H9 (cell line): ENCODE data around the gene IFI27. TPM values are rescaled to one million over a fixed set of nuclear protein-coding genes. Genes with fewer than 3 reads are reported as not detected.

Experiments
- DNase-seq: peaks from one replicate; pipeline ENCODE4 v3.0.0-alpha.2; 2017
- H2AFZ ChIP-seq: one replicate; pipeline ENCODE4 v1.6.1; 2013; ENCODE audit warnings: mild to moderate bottlenecking, low read length, control low read depth, moderate library complexity
- H2AK5ac ChIP-seq: 2 replicates; pipeline ENCODE4 v1.6.1; 2013; ENCODE audit warnings: low read length, control low read depth, mixed read lengths; ENCODE audit not compliant: insufficient read length
- H2BK120ac ChIP-seq: one replicate; pipeline ENCODE4 v1.6.1; 2013; ENCODE audit warnings: low read depth, mild to moderate bottlenecking, low read length, control low read depth, inconsistent platforms; ENCODE audit not compliant: poor library complexity, severe bottlenecking
- H2BK12ac ChIP-seq: 2 replicates; pipeline ENCODE4 v1.6.1; 2013; ENCODE audit warnings: low read length, control low read depth, mixed read lengths, low read depth; ENCODE audit not compliant: insufficient read length
- H2BK15ac ChIP-seq: 2 replicates; pipeline ENCODE4 v1.6.1; 2013; ENCODE audit warnings: low read depth, low read length, control low read depth
- H2BK20ac ChIP-seq: one replicate; pipeline ENCODE4 v1.6.1; 2013; ENCODE audit warnings: low read depth, mild to moderate bottlenecking, low read length, control low read depth, inconsistent platforms; ENCODE audit not compliant: poor library complexity, severe bottlenecking
- H2BK5ac ChIP-seq: 2 replicates; pipeline ENCODE4 v1.6.1; 2013; ENCODE audit warnings: low read length, control low read depth, mixed read lengths; ENCODE audit not compliant: insufficient read length
- H3K14ac ChIP-seq: 2 replicates; pipeline ENCODE4 v1.6.1; 2013; ENCODE audit warnings: low read length, control low read depth; ENCODE audit not compliant: insufficient read depth
- H3K18ac ChIP-seq: 2 replicates; pipeline ENCODE4 v1.6.1; 2013; ENCODE audit warnings: low read depth, mild to moderate bottlenecking, mixed read lengths, low read length, control low read depth; ENCODE audit not compliant: insufficient read length
- H3K23ac ChIP-seq: 2 replicates; pipeline ENCODE4 v1.6.1; 2013; ENCODE audit warnings: low read length, control low read depth, mixed read lengths, low read depth; ENCODE audit not compliant: insufficient read length
- H3K23me2 ChIP-seq: 2 replicates; pipeline ENCODE4 v1.6.1; 2013; ENCODE audit warnings: low read depth, mild to moderate bottlenecking, mixed read lengths, low read length, control low read depth; ENCODE audit not compliant: insufficient read length, poor library complexity, severe bottlenecking
- H3K27ac ChIP-seq: 2 replicates; pipeline ENCODE4 v1.5.1; 2013; ENCODE audit warnings: low read length, control low read depth, mixed read lengths, low read depth; ENCODE audit not compliant: insufficient read length
- H3K27me3 ChIP-seq: 2 replicates; pipeline ENCODE4 v1.6.1; 2013; ENCODE audit warnings: low read length, control low read depth, inconsistent platforms; ENCODE audit not compliant: insufficient read depth
- H3K4ac ChIP-seq: 2 replicates; pipeline ENCODE4 v1.6.1; 2013; ENCODE audit warnings: low read depth, mild to moderate bottlenecking, control low read depth, inconsistent platforms, low read length, moderate library complexity
- H3K4me1 ChIP-seq: 2 replicates; pipeline ENCODE4 v1.6.1; 2013; ENCODE audit warnings: low read length, control low read depth, inconsistent platforms; ENCODE audit not compliant: insufficient read depth
- H3K4me2 ChIP-seq: 2 replicates; pipeline ENCODE4 v1.6.1; 2013; ENCODE audit warnings: low read length, control low read depth, mixed read lengths; ENCODE audit not compliant: insufficient read length, insufficient read depth
- H3K56ac ChIP-seq: 2 replicates; pipeline ENCODE4 v1.6.1; 2013; ENCODE audit warnings: low read depth, mild to moderate bottlenecking, mixed read lengths, low read length, control low read depth; ENCODE audit not compliant: insufficient read length
- H3K79me1 ChIP-seq: 2 replicates; pipeline ENCODE4 v1.6.1; 2013; ENCODE audit warnings: low read depth, mild to moderate bottlenecking, moderate library complexity, low read length, control low read depth, inconsistent platforms; ENCODE audit not compliant: insufficient read depth, poor library complexity, severe bottlenecking
- H3K79me2 ChIP-seq: 2 replicates; pipeline ENCODE4 v1.6.1; 2013; ENCODE audit warnings: low read length, control low read depth, inconsistent platforms; ENCODE audit not compliant: insufficient read depth
- H3K9ac ChIP-seq: 2 replicates; pipeline ENCODE4 v1.6.1; 2013; ENCODE audit warnings: low read length, control low read depth, mixed read lengths; ENCODE audit not compliant: insufficient read length; ENCODE audit errors: extremely low read depth
- H3K9me3 ChIP-seq: one replicate; pipeline ENCODE4 v1.6.1; 2013; ENCODE audit warnings: low read depth, low read length, inconsistent platforms; ENCODE audit not compliant: control insufficient read depth
- H3T11ph ChIP-seq: one replicate; pipeline ENCODE4 v1.6.1; 2013; ENCODE audit warnings: mild to moderate bottlenecking, low read length, control low read depth, inconsistent platforms
- H4K20me1 ChIP-seq: one replicate; pipeline ENCODE4 v1.6.1; 2013; ENCODE audit not compliant: control insufficient read depth, insufficient read length, insufficient read depth
- H4K5ac ChIP-seq: 2 replicates; pipeline ENCODE4 v1.6.1; 2013; ENCODE audit warnings: low read depth, mild to moderate bottlenecking, mixed read lengths, low read length, control low read depth; ENCODE audit not compliant: insufficient read length
- H4K8ac ChIP-seq: replicated peaks from 2 replicates; pipeline ENCODE4 v1.6.1; 2013; ENCODE audit warnings: low read length, control low read depth, mixed read lengths, low read depth; ENCODE audit not compliant: insufficient read length
- H4K91ac ChIP-seq: 2 replicates; pipeline ENCODE4 v1.6.1; 2013; ENCODE audit warnings: low read depth, mild to moderate bottlenecking, moderate library complexity, mixed read lengths, low read length, control low read depth; ENCODE audit not compliant: insufficient read length
- H3K27ac Mint-ChIP-seq, 3 experiments: 2 replicates in 2 of 3; 3 replicates in 1 of 3; pipeline ENCODE4 v1.8.0; 2020 to 2021; ENCODE audit warnings: mixed read lengths in 3 of 3, mild to moderate bottlenecking in 1 of 3, moderate library complexity in 1 of 3
- H3K27me3 Mint-ChIP-seq: 2 replicates; pipeline ENCODE4 v1.8.0; 2021; ENCODE audit warnings: low read depth, mild to moderate bottlenecking, moderate library complexity, mixed read lengths
- H3K36me3 Mint-ChIP-seq, 3 experiments: 2 replicates in 2 of 3; 3 replicates in 1 of 3; pipeline ENCODE4 v1.8.0; 2020 to 2021; ENCODE audit warnings: low read depth in 3 of 3, mixed read lengths in 3 of 3; ENCODE audit not compliant: insufficient read depth in 1 of 3
- H3K4me1 Mint-ChIP-seq, 2 experiments: 2 replicates each; pipeline ENCODE4 v1.8.0; 2020; ENCODE audit warnings: mixed read lengths in 2 of 2
- H3K4me3 Mint-ChIP-seq, 2 experiments: 2 replicates in 1 of 2; 3 replicates in 1 of 2; pipeline ENCODE4 v1.8.0; 2020 to 2021; ENCODE audit warnings: mild to moderate bottlenecking in 2 of 2, mixed read lengths in 2 of 2, moderate library complexity in 1 of 2
- H3K9me3 Mint-ChIP-seq, 2 experiments: 2 replicates in 1 of 2; 3 replicates in 1 of 2; pipeline ENCODE4 v1.8.0; 2020; ENCODE audit warnings: mild to moderate bottlenecking in 2 of 2, mixed read lengths in 2 of 2, moderate library complexity in 1 of 2
- WGBS: extraction: QIAGEN DNeasy Blood & Tissue Kit; methylation state at CpG from one replicate; pipeline ENCODE4 v1.1.7; 2013; ENCODE audit warnings: missing lambda C conversion rate, low lambda C conversion rate, mixed read lengths; ENCODE audit not compliant: insufficient read length; ENCODE audit errors: extremely low coverage; 5-methylcytosine and 5-hydroxymethylcytosine counted together
- total RNA-seq: library from RNA; stranded (reverse); gene quantifications from 2 replicates; pipeline ENCODE4 v1.2.1, GENCODE V29; 2021
- TF ChIP-seq, protein P1 (sequence below): fragments of 200-600 bp; sonication (generic); conservative IDR thresholded peaks from 3 replicates; pipeline ENCODE4 v1.8.0; 2021; ENCODE audit warnings: antibody characterized with exemption, mild to moderate bottlenecking

IFI27 gene
- total RNA-seq, 1 experiment from 2014 or later: 1.7 TPM

GRCh38 chr14:94139421-94139820, 28.9 kb downstream of the IFI27 start:
- H3K9me3 ChIP-seq: no peaks in the 10 kb centered on the region
- no peak overlapping the region for H4K91ac ChIP-seq
- no peak overlapping the region for H4K8ac ChIP-seq
- H2AFZ ChIP-seq: no peak overlapping the region
- H3K36me3 Mint-ChIP-seq: peaks cover 0 to 18% (median 6%) of the 10 kb centered on the region in 3 experiments; a peak in 4 of 7 replicates
- no peak overlapping the region for H3K27ac ChIP-seq
- no peak overlapping the region for H2BK120ac ChIP-seq
- H3K4ac ChIP-seq: no peak overlapping the region
- no CpG with 5 or more reads among the region's 5 CpGs for WGBS
- H4K20me1 ChIP-seq: no peaks in the 10 kb centered on the region
- no peaks in the 10 kb centered on the region for H3K79me1 ChIP-seq
- TF ChIP-seq, protein P1, sequence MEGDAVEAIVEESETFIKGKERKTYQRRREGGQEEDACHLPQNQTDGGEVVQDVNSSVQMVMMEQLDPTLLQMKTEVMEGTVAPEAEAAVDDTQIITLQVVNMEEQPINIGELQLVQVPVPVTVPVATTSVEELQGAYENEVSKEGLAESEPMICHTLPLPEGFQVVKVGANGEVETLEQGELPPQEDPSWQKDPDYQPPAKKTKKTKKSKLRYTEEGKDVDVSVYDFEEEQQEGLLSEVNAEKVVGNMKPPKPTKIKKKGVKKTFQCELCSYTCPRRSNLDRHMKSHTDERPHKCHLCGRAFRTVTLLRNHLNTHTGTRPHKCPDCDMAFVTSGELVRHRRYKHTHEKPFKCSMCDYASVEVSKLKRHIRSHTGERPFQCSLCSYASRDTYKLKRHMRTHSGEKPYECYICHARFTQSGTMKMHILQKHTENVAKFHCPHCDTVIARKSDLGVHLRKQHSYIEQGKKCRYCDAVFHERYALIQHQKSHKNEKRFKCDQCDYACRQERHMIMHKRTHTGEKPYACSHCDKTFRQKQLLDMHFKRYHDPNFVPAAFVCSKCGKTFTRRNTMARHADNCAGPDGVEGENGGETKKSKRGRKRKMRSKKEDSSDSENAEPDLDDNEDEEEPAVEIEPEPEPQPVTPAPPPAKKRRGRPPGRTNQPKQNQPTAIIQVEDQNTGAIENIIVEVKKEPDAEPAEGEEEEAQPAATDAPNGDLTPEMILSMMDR: no peak
- no peak overlapping the region for H2BK15ac ChIP-seq
- H3K27me3 Mint-ChIP-seq: peaks cover 12% of the 10 kb centered on the region
- no peak overlapping the region for H3T11ph ChIP-seq
- peaks cover 4% of the 10 kb centered on the region; the same call in 1 of the 2 replicates for H3K4me1 ChIP-seq
- no peak overlapping the region for H3K18ac ChIP-seq
- no peaks in the 10 kb centered on the region for H3K27me3 ChIP-seq
- H3K9ac ChIP-seq: no peak overlapping the region
- no peak overlapping the region for H3K56ac ChIP-seq
- peaks cover 17 to 20% of the 10 kb centered on the region in 2 experiments for H3K4me1 Mint-ChIP-seq
- H2BK20ac ChIP-seq: no peak overlapping the region
- no peak for DNase-seq
- H3K27ac Mint-ChIP-seq: no peak overlapping the region
- H3K23me2 ChIP-seq: peaks cover 2% of the 10 kb centered on the region
- H2BK12ac ChIP-seq: no peak overlapping the region
- no peak overlapping the region for H3K4me2 ChIP-seq
- peaks cover 14 to 15% of the 10 kb centered on the region in 2 experiments for H3K9me3 Mint-ChIP-seq
- H3K23ac ChIP-seq: no peak overlapping the region
- no peaks in the 10 kb centered on the region for H3K79me2 ChIP-seq
- no peak overlapping the region for H3K4me3 Mint-ChIP-seq
- no peak overlapping the region for H4K5ac ChIP-seq
- H3K14ac ChIP-seq: no peak overlapping the region
- H2BK5ac ChIP-seq: no peak overlapping the region
- H2AK5ac ChIP-seq: no peak overlapping the region
